Measurements from ENCODE around the gene SKAP2.

GRCh38 chr7:26714438-26714837, 150.0 kb downstream of the SKAP2 start:
- TF ChIP-seq CTCF (conservative IDR thresholded peaks at IDR 0.05; ENCODE audit: low read depth in 2 of 2) = no peak
- TF ChIP-seq EZH2phosphoT487 (IDR thresholded peaks at IDR 0.05; ENCODE audit: unreplicated experiment) = no peak
- no peak for TF ChIP-seq REST (IDR thresholded peaks at IDR 0.05; ENCODE audit: unreplicated experiment)
- no peak for TF ChIP-seq EZH2 (IDR thresholded peaks at IDR 0.05; ENCODE audit: low read depth, unreplicated experiment)
- no peak for TF ChIP-seq POLR2AphosphoS5 (IDR thresholded peaks at IDR 0.05; ENCODE audit: low read depth)
- TF ChIP-seq CREB1 (CRISPR knock-in tag; IDR thresholded peaks at IDR 0.05; ENCODE audit: low read depth) = no peak
- no peak for TF ChIP-seq NANOG (IDR thresholded peaks at IDR 0.05; ENCODE audit: borderline replicate concordance)
- TF ChIP-seq STAT1 (IDR thresholded peaks at IDR 0.05; ENCODE audit: unreplicated experiment) = no peak
- no peak for TF ChIP-seq JUNB (IDR thresholded peaks at IDR 0.05; ENCODE audit: unreplicated experiment)
- TF ChIP-seq ETS1 (IDR thresholded peaks at IDR 0.05) = no peak

Measured in GM23338 (cell line).